BLaER1 treated with 17β-estradiol and CSF1 and Interleukin-3, amounts not matched to agents 10 nM and 100 nM (cell line): Measurements from ENCODE around the gene VPS52.
"Not testable (repeated sequence)": the region's sequence is repeated elsewhere in the genome, so short reads cannot be mapped to it uniquely, and the experiment has no call there.

Experiments used
- H3K27ac ChIP-seq, 11 experiments: shearing (Covaris generic); formaldehyde crosslinking; 2 replicates each; pipeline ENCODE4 v1.8.1; 2022
- H3K27me3 ChIP-seq, 11 experiments: shearing (Covaris generic); formaldehyde crosslinking; 2 replicates each; pipeline ENCODE4 v1.8.1; 2022
- H3K36me3 ChIP-seq, 11 experiments: shearing (Covaris generic); formaldehyde crosslinking; 2 replicates each; pipeline ENCODE4 v1.8.1; 2022
- H3K4me1 ChIP-seq, 10 experiments: shearing (Covaris generic); formaldehyde crosslinking; 2 replicates each; pipeline ENCODE4 v1.8.1; 2022
- H3K4me2 ChIP-seq, 11 experiments: shearing (Covaris generic); formaldehyde crosslinking; 2 replicates each; pipeline ENCODE4 v1.8.1; 2022
- H3K4me3 ChIP-seq, 10 experiments: shearing (Covaris generic); formaldehyde crosslinking; 2 replicates each; pipeline ENCODE4 v1.8.1; 2022
- H3K9ac ChIP-seq, 11 experiments: shearing (Covaris generic); formaldehyde crosslinking; 2 replicates each; pipeline ENCODE4 v1.8.1; 2022
- H3K9me3 ChIP-seq, 11 experiments: shearing (Covaris generic); formaldehyde crosslinking; replicated peaks in 1 of 11; 2 replicates each; pipeline ENCODE4 v1.8.1; 2022
- H4K20me1 ChIP-seq, 11 experiments: shearing (Covaris generic); formaldehyde crosslinking; 2 replicates each; pipeline ENCODE4 v1.8.1; 2022
- Cebpa-rat ChIP-seq, 11 experiments: shearing (Covaris generic); IDR thresholded peaks; 2 replicates each; pipeline ENCODE4 v1.8.1; 2022

The VPS52 gene

GRCh38 chr6:33273129-33273923 lies 1.6 kb upstream of the VPS52 start:
- Histone ChIP-seq H3K9ac (peak overlapping the region; percentile 91 to 99 (median 95)), H3K9me3 (no peaks in the 10 kb centered on the region), H4K20me1 (peaks cover 35 to 57% (median 49%) of the 10 kb centered on the region in 11 experiments; a peak in 21 of 22 replicates), H3K4me1 (peaks cover 63 to 74% (median 66%) of the 10 kb centered on the region in 10 experiments), H3K27ac (peak overlapping the region; percentile 92 to 99 (median 98); a peak in 21 of 22 replicates), H3K4me3 (peak overlapping the region; percentile 74 to 92 (median 88)), H3K27me3 (no peaks in the 10 kb centered on the region), H3K4me2 (peak overlapping the region; percentile 90 to 99 (median 97)), H3K36me3 (peaks cover 58 to 69% (median 62%) of the 10 kb centered on the region in 11 experiments)
- TF ChIP-seq Cebpa-rat (IDR thresholded peaks at IDR 0.05): no peak

- no peak for TF ChIP-seq Cebpa-rat (IDR thresholded peaks at IDR 0.05)
- H3K36me3 ChIP-seq: peaks cover 65 to 73% (median 68%) of the 10 kb centered on the region in 11 experiments
- H4K20me1 ChIP-seq: peaks cover 35 to 49% (median 44%) of the 10 kb centered on the region in 11 experiments; a peak in 21 of 22 replicates
- H3K27ac ChIP-seq: peak overlapping the region; percentile 92 to 99 (median 98); a peak in 21 of 22 replicates
- peaks cover 54 to 74% (median 61%) of the 10 kb centered on the region in 10 experiments for H3K4me1 ChIP-seq
- H3K9ac ChIP-seq: peak overlapping the region; percentile 91 to 99 (median 95)
- H3K4me3 ChIP-seq: peak overlapping the region; percentile 74 to 92 (median 88)
- H3K4me2 ChIP-seq: peak overlapping the region; percentile 90 to 99 (median 97)
- H3K27me3 ChIP-seq: no peaks in the 10 kb centered on the region
- no peaks in the 10 kb centered on the region for H3K9me3 ChIP-seq
Measured at GRCh38 chr6:33272275-33273128, 826 bp upstream of the VPS52 start.

DNA sequence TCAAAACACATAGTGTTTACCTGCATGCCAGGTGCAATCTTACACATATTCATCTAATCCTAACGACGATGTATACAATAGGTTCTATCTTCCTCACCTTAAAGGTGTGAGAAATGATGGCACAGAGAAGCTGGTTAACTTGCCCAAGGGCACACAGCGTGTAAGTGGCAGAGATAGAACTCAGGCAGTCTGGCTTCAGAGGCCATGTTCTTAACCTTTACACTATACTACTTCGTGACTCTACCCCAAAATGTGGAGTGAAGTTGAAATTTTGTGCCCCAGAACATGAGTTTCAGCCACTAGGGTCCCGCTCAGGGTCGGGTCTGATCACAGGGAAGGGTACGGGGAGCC lies 584 bp downstream of the VPS52 start:
- no peak for TF ChIP-seq Cebpa-rat (IDR thresholded peaks at IDR 0.05)
- Histone ChIP-seq H3K9ac (peak overlapping the region; percentile 91 to 99 (median 95)), H3K4me1 (peaks cover 46 to 77% (median 52%) of the 10 kb centered on the region in 10 experiments), H4K20me1 (peaks cover 34 to 41% (median 37%) of the 10 kb centered on the region in 11 experiments; a peak in 21 of 22 replicates), H3K4me2 (peak overlapping the region; percentile 74 to 96 (median 85)), H3K27ac (peak overlapping the region; percentile 92 to 99 (median 98)), H3K9me3 (no peaks in the 10 kb centered on the region), H3K36me3 (peaks cover 74 to 81% (median 77%) of the 10 kb centered on the region in 11 experiments), H3K4me3 (peak overlapping the region; percentile 74 to 92 (median 88)), H3K27me3 (no peaks in the 10 kb centered on the region)

DNA sequence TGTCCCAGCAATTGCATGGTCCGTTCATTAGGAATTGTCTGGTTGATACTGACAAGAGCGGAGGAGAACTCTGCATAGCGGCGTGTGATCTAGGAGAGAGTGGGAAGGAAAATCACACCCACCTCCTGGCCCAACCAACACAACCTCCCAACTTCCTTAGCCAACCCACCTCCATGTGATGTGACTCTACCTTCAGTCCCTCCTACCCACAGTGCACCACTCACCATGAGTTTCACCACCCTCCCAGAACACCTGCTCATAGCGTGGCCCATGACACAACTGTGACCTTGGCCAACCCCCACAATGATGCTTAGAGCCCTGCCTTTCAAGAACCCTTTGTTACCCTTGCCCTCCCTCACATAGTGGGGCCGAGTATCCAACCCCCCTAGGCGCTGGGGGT lies 7.7 kb downstream of the VPS52 start:
- H3K27ac ChIP-seq: no peak overlapping the region
- peaks cover 0 to 23% (median 0%) of the 10 kb centered on the region in 10 experiments; a peak in 7 of 20 replicates for H3K4me1 ChIP-seq
- no peak overlapping the region for H3K9ac ChIP-seq
- H3K4me2 ChIP-seq: no peak overlapping the region
- H3K27me3 ChIP-seq: no peaks in the 10 kb centered on the region
- no peaks in the 10 kb centered on the region; a peak in 2 of 22 replicates for H4K20me1 ChIP-seq
- TF ChIP-seq Cebpa-rat (IDR thresholded peaks at IDR 0.05): no peak
- H3K9me3 ChIP-seq: no peaks in the 10 kb centered on the region
- H3K36me3 ChIP-seq: peaks cover 95 to 100% (median 99%) of the 10 kb centered on the region in 11 experiments
- H3K4me3 ChIP-seq: no peak overlapping the region

GRCh38 chr6:33262490-33262889 lies 9.2 kb downstream of the VPS52 start:
- H3K4me2 ChIP-seq, H3K4me1 ChIP-seq, H4K20me1 ChIP-seq, H3K4me3 ChIP-seq, H3K27ac ChIP-seq, H3K27me3 ChIP-seq, H3K9me3 ChIP-seq, H3K9ac ChIP-seq: not testable (repeated sequence)
- peaks cover 94 to 100% (median 99%) of the 10 kb centered on the region in 11 experiments for H3K36me3 ChIP-seq

GRCh38 chr6:33259032-33259431 lies 12.6 kb downstream of the VPS52 start:
- H4K20me1 ChIP-seq: no peaks in the 10 kb centered on the region
- no peak overlapping the region for H3K9ac ChIP-seq
- no peaks in the 10 kb centered on the region for H3K27me3 ChIP-seq
- H3K27ac ChIP-seq: no peak overlapping the region
- H3K4me3 ChIP-seq: no peak overlapping the region
- H3K36me3 ChIP-seq: peaks cover 69 to 98% (median 88%) of the 10 kb centered on the region in 11 experiments
- H3K4me2 ChIP-seq: no peak overlapping the region
- H3K4me1 ChIP-seq: no peaks in the 10 kb centered on the region
- TF ChIP-seq Cebpa-rat (IDR thresholded peaks at IDR 0.05): no peak
- peaks cover 0 to 5% (median 0%) of the 10 kb centered on the region in 11 experiments; a peak in 3 of 22 replicates for H3K9me3 ChIP-seq

DNA sequence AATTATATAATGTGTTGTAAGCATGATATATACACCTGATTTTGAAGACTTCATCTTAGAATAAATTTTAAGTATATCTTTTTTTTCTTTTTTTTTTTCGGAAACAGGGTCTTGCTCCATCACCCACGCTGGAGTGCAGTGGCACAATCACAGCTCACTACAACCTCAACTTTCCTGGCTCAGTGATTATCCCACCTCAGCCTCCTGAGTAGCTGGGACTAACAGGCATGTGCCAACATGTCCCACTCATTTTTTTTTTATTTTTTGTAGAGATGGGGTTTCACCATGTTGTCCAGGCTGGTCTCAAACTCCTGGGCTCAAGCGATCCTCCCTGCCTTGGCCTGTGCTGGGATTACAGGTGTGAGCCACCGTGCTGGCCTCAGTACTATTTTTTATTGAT lies 17.1 kb downstream of the VPS52 start:
- Histone ChIP-seq H3K9me3 (peaks cover 0 to 5% (median 0%) of the 10 kb centered on the region in 11 experiments; a peak in 3 of 22 replicates), H3K4me2 (no peak overlapping the region), H3K9ac (peak overlapping the region in 1 of 11 experiments; percentile 33; a peak in 1 of 22 replicates), H3K36me3 (peaks cover 41 to 91% (median 60%) of the 10 kb centered on the region in 11 experiments), H3K27ac (no peak overlapping the region), H3K4me3 (no peak overlapping the region), H3K27me3 (no peaks in the 10 kb centered on the region), H4K20me1 (no peaks in the 10 kb centered on the region), H3K4me1 (peaks cover 14 to 42% (median 22%) of the 10 kb centered on the region in 10 experiments)
- no peak for TF ChIP-seq Cebpa-rat (IDR thresholded peaks at IDR 0.05)

DNA sequence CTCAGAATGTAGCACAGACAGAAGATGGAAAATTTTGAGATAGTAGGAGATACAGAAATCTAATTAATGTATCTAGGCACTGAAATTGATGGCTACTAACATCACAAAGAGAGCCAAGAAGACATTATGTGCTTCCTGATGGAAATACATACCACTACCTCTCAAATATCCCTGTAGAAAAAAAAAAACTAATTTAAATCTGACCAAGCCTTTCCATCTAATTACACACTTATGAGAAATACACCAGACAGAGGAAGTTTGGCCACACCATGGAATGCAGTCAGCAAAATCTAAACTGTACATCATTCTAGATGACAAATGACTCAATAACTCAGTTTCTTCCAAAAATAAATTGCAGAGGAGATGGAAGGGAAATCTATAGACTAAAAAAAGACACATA lies 18.9 kb downstream of the VPS52 start:
- H3K4me2 ChIP-seq: peak overlapping the region in 3 of 11 experiments; percentile 64 to 100 (median 100); a peak in 6 of 22 replicates
- no peak for TF ChIP-seq Cebpa-rat (IDR thresholded peaks at IDR 0.05)
- H3K36me3 ChIP-seq: peaks cover 23 to 73% (median 42%) of the 10 kb centered on the region in 11 experiments
- H3K27ac ChIP-seq: peak overlapping the region in 2 of 11 experiments; percentile 1 to 25; a peak in 2 of 22 replicates
- peak overlapping the region in 1 of 11 experiments; percentile 4; a peak in 3 of 22 replicates for H3K9ac ChIP-seq
- no peaks in the 10 kb centered on the region for H3K27me3 ChIP-seq
- H4K20me1 ChIP-seq: no peaks in the 10 kb centered on the region
- H3K4me3 ChIP-seq: no peak overlapping the region
- peaks cover 20 to 51% (median 31%) of the 10 kb centered on the region in 10 experiments for H3K4me1 ChIP-seq
- peaks cover 0 to 4% (median 0%) of the 10 kb centered on the region in 11 experiments; a peak in 1 of 22 replicates for H3K9me3 ChIP-seq
